ENCODE measurements around the gene SGMS1.
"Not testable (repeated sequence)": the region's sequence is repeated elsewhere in the genome, so short reads cannot be mapped to it uniquely, and the experiment has no call there.

DNA sequence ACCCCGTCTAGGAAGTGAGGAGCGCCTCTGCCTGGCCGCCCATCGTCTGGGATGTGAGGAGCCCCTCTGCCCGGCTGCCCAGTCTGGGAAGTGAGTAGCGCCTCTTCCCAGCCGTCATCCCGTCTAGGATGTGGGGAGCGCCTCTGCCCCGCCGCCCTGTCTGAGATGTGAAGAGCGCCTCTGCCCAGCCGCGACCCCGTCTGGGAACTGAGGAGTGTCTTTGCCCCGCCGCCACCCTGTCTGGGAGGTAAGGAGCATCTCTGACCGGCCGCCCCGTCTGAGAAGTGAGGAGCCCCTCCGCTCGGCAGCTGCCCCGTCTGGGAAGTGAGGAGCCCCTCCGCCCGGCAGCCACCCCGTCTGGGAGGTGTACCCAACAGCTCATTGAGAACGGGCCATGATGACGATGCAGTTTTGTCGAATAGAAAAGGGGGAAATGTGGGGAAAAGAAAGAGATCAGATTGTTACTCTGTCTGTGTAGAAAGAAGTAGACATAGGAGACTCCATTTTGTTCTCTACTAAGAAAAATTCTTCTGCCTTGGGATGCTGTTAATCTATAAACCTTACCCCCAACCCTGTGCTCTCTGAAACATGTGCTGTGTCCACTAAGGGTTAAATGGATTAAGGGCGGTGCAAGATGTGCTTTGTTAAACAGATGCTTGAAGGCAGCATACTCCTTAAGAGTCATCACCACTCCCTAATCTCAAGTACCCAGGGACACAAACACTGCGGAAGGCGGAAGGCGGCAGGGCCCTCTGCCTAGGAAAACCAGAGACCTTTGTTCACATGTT is 267.9 kb downstream of the SGMS1 start:
- TF ChIP-seq, protein P1, sequence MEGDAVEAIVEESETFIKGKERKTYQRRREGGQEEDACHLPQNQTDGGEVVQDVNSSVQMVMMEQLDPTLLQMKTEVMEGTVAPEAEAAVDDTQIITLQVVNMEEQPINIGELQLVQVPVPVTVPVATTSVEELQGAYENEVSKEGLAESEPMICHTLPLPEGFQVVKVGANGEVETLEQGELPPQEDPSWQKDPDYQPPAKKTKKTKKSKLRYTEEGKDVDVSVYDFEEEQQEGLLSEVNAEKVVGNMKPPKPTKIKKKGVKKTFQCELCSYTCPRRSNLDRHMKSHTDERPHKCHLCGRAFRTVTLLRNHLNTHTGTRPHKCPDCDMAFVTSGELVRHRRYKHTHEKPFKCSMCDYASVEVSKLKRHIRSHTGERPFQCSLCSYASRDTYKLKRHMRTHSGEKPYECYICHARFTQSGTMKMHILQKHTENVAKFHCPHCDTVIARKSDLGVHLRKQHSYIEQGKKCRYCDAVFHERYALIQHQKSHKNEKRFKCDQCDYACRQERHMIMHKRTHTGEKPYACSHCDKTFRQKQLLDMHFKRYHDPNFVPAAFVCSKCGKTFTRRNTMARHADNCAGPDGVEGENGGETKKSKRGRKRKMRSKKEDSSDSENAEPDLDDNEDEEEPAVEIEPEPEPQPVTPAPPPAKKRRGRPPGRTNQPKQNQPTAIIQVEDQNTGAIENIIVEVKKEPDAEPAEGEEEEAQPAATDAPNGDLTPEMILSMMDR (IDR thresholded peaks at IDR 0.05), result not testable (repeated sequence)
- not testable (repeated sequence) for TF ChIP-seq EP300 (IDR thresholded peaks at IDR 0.05; ENCODE audit: low read depth)

All from transverse colon (tissue), 3 donors.